NCI-H146 treated with DMSO at 0.1 percent for 48 hours (cell line): ENCODE measurements around the gene CCDC106.

ENCODE experiments used
- DNase-seq: peaks from one replicate; lab custom pipeline; 2025; ENCODE audit not compliant: unreplicated experiment; lab: John Stamatoyannopoulos, UW

The CCDC106 gene

GRCh38 chr19:55649268-55650125, 1.5 kb downstream of the CCDC106 start:
- no peak for DNase-seq

DNA sequence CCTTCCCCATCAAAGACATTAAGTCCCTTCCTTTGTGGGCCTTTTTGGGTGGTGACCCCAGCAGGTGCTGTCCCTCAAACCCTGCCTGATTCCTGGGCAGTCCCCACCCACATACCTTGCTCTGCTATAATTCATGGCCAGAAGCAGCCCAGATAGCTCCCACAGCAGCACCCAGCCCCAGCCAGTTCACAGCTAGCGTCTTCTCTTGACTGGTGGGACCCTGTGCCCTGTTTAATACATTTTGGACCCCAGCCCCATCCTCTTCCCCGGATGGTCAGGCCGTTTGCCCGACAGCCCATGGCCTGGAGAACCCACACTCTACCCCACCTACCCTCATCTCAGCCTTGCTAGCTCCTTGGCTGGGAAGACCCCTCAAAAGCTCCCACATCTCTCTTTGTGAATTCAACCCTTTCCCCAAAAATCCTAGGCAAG, 2.1 kb downstream of the CCDC106 start:
- DNase-seq: no peak

DNA sequence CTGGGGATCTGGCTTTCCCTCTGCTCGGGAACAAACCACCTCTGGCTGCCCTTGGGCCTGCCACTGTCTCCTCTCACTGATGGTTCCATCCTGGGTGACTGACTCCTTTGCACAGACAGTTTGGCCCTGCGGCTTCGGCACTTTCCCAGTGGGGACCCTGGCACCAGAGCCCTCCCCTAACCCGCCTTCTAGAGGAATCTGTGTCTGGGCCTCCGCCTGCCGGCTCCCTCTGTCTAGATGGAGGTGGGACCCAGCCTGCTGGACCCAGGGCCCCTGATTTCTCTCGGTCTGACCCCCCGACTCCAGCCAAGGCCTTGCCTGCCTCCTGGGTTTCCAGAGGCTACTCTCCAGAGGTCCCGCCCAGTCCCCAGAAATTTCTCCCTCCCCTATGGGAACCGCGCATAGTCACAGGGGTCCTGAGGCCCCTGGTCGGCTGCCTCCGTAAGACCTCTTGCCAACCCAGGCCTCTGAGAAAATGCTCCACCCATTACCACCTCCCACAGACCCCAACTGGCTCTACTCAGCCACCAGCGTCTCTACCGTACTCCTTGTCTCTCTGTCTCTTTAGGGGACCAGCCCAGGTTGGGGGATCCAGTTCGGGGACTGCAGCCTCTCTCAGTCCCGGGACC, 2.7 kb downstream of the CCDC106 start:
- DNase-seq: no peak

- no peak for DNase-seq
Observed at GRCh38 chr19:55651236-55651635, 3.2 kb downstream of the CCDC106 start.

GRCh38 chr19:55652311-55653128, 4.5 kb downstream of the CCDC106 start:
- no peak for DNase-seq

DNA sequence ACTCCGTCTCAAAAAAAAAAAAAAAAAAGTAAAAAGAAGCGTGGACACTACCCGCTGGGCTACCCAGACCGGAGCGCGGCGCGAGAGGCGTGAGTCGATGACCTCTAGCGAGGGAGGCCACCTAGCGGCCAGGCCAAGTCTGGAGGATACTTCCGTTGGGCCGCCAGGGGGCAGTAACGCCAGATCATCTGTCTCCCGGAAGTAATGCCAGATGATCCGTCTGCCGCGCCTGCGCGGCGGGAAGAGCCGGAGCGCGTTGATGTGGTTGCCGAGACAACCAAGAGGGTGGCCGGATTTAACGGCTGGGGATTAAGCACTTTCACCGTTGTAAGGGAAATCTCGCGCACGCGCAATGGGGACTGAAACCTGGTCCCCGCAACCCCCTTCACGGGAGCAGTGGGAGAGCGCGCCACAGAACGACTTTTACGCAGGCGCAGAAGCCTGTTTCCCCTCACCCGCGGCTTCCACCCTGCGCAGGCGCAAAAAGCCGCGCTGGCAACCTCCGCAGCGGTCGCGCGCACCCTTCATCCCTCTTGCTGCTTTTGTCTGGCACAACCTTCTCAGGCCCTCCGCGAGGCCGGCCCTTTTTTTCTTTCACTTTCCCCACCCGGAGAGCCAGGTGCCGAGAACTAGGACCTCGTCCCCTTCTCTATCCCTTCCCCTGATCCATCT, 5.8 kb downstream of the CCDC106 start:
- DNase-seq: peak; percentile 98

- peak; percentile 100 for DNase-seq
Observed at GRCh38 chr19:55654323-55654867, 6.4 kb downstream of the CCDC106 start.

- DNase-seq: peak; percentile 95
Observed at GRCh38 chr19:55654868-55655647, 7.0 kb downstream of the CCDC106 start, which contains the start of gene U2AF2. Gene U2AF2, plus strand, starts transcription at chr19:55655035. Its CDS starts 70 bp downstream, at chr19:55655105.

- no peak for DNase-seq
Observed at GRCh38 chr19:55655648-55656040, 7.6 kb downstream of the CCDC106 start.

- no peak for DNase-seq
Observed at GRCh38 chr19:55656552-55656951, 8.5 kb downstream of the CCDC106 start.

DNA sequence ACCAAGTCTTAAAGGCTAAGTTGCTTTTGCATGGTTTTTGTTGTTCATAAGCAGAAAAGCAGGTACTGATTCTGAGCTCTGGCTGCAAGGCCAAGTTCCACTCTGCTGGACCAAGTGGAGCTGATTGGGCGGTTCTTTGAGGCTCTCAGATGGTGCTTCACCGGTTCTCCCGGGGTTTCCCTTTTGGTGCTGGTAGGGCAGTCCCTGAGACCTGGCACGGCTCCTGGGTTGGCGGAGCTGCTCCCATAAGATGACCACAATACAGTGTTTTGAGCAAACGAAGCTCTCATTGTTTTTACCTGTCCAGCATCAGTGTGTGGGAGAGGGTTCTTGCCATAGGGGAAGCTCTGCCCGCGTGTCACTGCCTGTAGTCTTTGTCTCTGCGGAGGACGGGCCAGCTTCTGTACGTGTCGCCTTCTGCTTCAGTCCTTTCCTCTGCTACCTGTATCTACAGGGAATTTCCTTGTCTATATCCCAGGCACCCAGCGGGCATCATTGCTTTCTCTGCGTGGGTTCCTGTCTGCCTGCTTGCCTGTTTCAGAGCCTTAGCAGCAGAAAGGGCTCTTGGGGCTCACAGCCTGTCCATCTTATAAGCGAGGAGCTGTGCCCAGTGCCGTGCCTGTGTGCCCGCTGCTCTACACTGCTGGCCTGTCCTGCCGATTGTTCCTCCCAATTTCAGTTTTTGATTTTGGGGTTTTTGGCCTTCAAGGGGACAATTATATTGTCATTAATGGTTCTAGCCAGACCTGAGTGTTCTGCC, 9.2 kb downstream of the CCDC106 start:
- no peak for DNase-seq

- DNase-seq: no peak
Observed at GRCh38 chr19:55658846-55659459, 10.9 kb downstream of the CCDC106 start.

DNA sequence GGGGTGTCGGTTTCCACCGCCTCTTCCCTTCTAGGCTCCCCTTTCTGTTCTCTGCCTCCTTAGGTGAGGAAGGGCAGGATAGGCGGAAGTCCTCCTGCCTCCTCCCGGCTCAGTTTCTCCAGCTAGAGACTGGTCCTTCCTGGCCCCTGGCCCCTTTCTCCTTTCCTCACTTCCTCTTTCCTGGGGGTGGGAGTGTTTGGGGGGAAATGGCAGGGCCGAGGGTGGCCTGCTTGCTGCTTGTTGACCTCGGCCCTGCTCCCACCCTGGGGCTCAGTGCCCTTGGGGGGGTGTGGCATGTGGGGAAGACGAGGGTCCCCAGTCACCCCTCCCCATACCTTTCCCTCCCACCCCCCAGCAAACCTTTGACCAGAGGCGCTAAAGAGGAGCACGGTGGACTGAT, 11.8 kb downstream of the CCDC106 start:
- no peak for DNase-seq

DNA sequence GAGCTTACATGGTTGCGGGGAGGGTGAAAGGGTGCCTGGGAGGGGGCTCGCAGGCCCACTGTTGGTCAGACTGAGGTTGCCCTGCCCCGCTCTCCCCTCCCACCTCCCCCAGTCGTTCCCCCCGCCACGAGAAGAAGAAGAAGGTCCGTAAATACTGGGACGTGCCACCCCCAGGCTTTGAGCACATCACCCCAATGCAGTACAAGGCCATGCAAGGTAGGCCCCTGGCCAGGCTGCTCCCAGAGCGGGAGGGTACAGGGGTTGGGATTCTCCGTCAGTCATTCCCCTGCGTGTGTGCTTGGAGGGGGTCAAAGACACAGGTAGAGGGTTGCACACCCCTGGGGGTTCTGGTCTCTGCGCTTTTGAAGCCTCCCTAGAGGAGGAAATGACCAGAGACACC, 12.4 kb downstream of the CCDC106 start:
- DNase-seq: no peak

- no peak for DNase-seq
Observed at GRCh38 chr19:55660991-55661390, 13.0 kb downstream of the CCDC106 start.

DNA sequence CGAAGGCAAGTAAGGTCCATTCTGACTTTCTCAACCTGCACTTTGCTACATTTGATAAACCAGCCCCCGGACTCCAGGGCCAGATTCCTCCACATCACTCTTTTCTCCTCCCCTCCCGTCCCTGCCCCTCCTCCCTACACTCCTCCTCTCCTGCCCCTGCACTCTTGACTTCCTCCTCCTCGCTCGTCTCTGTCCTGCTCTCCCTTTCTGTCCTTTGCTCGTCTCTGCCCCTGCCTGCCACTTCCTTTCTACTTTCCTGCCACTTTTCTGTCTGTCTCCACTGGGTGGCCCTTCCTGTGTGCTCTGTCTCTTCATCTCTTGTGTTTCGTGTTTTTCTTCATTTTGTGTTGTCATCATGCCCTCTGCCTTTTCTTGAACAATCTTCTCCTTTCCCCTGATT, 13.8 kb downstream of the CCDC106 start:
- DNase-seq: no peak

GRCh38 chr19:55663846-55664536, 16.0 kb downstream of the CCDC106 start:
- no peak for DNase-seq

DNA sequence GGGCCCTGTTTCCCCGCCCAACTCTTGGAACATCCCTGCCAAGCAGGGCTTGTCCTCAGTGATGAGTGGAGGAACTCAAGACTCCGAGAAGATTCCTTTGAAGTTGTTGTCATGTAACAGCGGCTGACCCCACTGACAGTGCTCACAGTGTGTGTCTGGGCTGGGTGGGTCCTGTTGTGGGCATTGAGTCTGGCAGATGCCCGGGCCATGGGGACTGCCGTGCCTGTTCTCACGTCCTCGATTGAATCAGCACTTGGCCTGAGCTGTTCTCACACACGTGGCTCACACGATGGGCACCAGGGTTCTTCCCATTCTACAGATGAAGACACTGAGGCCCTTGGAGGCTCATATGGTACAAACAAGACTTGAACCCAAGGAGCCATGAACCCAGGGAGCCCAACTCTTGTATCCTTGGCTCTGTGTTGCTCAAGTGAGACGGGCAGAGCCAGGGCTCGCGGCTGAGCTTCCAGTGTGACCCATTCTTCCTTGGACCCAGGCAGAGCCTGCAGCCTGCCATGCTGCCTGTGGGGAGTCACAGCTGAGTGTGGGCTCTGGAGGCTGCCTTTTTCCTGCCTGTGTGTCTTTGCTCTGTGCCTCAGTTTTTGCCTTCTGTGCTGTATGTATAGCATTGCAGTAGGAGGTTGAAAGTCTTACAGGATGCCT, 18.5 kb downstream of the CCDC106 start:
- no peak for DNase-seq
